DMS53 treated with DMSO at 0.1 percent for 48 hours (cell line): ENCODE measurements around the gene CCKAR.

Experiments
- DNase-seq: peaks from one replicate; lab custom pipeline; 2025; ENCODE audit not compliant: unreplicated experiment; lab: John Stamatoyannopoulos, UW

CCKAR gene

DNA sequence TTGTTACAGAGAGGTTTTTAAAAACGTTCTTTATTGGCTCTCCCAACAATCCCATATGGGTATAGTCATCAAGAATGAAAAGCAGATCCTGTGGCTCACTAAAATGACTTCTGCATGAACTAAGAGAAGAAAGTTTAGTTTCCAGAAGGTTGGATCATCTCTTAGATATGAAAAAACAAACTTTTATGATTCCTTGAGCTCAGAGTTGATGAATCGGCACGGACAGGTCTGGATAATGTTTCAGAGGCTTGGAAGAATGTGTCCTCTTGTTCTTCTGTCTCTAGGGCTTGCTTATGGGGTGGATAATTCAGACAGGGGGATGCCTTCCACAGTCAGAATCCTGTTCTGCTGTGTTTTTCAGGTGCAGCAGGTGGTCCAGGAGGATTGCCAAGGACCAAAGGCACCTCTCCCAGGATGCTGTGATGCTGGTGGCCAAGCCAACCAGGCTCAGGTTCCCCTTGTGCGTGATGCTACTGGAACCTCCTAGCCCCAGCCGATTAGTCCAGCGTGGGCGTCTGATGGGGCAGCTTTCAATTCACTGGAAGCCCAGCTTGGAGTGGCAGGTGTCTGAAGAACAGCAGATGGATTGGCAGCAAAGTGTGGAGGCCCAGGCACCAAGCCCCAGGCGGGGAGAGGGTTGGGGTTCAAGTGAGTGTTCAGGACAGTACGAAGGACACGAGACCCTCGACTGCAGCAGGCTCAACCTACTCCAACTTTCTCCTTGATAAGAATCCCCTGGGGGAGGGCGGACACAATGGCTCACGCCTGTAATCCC lies 30.3 kb downstream of the CCKAR start:
- DNase-seq = no peak

DNA sequence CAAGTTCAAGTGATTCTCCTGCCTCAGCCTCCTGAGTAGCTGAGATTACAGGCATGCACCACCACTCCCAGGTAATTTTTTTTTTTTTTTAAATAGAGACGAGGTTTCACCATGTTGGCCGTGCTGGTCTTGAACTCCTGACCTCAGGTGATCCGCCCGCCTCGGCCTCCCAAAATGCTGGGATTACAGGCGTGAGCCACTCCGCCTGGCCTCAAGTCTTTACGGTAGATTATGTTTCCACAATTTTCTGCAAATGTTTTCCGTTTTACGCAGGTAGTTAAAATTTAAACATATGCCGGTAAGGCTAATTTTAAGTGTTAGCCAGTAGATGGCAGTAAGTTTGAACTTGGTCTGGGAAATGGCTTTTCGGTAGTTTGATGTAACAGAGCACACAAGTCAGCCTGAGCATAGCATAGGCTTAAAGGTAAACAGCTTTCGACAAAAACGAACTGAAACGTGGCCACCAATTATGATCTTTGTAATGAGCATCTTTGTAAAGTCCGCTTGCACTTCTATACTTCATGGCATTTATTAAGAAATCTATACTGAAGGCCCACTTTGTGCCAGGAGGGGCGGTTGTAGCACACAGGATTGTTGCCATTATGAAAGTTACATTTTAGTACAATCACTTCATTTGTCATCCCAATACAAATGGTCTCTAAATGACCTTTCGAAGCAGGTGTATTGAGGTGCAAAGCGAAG lies 31.1 kb downstream of the CCKAR start:
- DNase-seq = peak; percentile 94

DNA sequence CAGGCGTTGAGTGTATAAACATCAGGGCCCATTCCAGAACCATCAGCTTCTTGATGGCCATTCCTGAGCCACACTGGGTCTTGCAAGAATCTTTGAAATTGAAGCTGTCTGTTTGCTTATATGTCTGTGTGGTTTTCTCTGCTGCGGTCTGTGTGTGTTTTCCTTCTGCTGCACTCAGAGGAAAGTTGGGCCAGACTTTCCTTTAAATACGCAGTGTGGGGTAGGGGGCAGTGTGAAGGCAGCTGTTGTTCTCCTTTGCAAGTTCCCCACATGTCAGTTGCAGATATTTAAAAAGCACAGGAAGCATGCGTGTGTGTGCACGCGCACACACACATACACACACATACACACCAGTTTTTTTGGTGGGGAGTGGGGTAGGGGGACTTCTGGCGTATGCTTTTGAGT lies 32.1 kb downstream of the CCKAR start:
- no peak for DNase-seq

DNA sequence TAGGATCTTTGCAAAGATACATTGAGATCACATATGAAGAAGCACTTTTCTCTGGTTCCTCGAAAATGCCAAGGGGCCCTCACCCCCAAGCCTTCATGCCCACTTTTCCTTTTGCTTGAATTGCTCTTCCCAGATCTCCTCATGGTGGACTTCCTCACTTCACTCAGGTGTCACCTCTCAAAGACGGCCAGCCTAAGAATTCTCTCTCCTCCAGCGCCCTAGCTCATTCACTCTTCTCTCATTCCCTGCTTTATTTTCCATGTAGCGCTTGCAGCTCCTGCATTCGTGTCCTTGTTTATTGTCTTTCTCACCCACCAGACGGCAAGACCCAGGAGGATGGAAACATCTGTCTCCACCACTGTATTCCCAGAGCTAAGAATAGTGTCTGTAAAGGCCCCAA lies 32.9 kb downstream of the CCKAR start:
- DNase-seq = no peak

DNA sequence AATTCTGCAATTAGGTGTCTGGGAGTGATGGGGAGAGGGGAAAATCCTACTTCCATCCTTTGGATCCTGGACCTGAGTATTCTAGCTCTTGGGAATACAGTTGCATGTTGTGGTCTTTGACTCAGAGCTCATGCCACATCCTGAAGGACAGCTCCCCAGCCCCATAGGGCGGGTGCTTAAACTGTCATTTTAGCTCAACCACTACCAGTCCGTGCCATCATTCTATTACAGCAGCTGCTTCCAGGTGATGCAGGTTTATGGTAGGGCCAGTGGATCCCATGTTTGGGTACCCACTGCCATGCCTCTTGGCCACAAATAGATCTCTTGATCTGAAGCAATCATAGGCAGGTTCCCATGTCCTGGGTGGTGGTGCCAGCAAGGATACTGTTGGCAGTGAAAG lies 34.7 kb downstream of the CCKAR start:
- DNase-seq = no peak

DNA sequence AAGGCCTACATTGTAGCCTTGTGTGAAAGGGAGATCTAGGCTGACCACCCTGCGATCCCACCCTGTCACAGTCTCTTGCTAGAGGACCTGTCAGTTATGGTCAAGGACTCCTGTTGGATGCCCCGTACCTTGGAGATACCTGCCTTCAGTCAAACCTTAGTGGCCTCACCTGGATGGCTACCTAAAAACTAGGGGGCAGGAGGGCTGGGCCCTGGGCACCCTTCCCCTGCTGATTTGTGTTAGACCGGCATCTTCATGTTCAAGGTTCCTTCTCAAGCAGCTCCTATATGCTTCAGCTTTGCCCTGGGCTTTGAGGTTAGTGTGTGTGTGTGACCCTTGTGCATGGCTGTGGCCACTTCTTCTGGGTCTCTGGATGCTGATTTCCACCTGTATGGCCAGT lies 35.3 kb downstream of the CCKAR start:
- DNase-seq = no peak

DNA sequence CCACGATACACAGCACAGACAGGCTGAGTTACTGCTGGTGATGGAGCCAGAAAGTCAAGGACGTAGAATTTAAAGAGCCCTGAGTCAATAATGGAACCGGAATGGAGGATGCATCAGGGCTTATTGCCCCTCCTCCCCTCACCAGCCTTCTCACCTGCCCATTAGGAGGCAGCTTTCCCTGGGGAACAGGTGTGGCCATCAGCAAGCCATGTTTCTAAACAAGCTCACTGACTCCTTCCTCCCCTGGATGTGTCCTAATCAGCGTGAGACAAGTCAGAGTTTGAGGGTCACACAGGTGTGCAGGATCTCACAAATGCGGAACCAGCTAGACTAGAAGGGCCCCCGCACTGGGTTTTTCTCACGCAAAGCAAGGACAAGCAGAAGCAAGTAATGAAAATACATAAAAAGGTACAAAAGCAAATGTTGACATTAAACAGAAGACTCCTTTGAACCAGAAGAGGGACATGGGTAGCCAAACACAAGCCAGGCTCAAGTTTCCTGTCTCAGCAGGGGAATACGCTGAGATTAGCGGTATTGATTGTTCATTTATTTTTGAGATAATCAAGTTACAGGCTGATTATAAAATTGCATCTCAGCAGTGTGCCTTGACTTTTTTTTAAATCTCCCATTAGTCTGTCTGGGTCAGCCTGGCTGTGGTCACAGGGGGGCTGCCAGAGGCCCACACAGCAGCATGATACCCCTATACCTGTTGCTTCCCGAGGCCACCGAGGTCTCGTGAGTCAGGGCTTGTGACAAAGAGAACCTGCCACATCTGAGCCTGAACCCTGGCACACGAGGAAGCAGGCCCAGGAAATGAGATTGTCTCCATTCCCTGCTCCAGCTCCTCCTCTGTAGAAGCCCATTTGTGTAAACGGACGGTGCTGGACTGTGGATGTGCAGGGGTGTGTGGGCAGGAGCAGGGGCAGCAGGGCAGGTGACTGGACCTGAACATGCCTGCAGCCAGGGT lies 37.4 kb downstream of the CCKAR start:
- peak; percentile 99 for DNase-seq

DNA sequence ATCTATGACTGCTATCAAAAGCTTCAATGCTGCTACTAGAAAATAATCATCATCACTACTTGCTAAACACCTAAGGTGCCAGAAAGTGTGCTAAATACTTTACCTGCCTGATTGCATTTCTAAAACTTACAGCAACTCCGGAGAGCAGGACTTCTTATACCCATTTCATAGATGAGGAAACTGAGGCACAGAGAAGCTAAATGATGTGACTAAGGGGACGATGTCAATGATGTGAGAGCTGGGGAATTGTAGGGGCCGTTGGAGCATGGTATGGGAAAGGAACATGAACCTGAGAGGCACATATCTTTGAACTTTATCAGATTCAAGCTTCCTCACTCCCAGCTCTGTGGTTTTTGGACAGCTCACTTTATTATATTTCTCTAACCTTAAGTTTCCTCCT lies 38.7 kb downstream of the CCKAR start:
- no peak for DNase-seq

DNA sequence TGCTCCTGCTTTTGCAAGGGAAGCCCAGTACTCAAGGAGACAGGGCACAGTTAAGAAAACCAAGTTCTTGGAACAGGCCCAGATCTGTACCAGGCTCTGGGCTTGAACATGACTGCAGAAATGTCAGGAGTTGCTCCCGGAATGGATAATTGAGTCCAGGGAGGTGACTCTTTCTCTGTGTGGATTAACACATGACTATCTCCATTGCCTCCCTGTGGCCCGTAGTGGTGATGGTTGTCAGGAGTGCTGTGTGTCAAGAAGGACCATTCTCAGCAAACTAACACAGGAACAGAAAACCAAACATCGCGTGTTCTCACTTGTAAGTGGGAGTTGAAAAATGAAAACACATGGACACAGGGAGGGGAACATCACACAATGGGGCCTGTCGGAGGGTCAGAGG lies 39.9 kb downstream of the CCKAR start:
- DNase-seq = no peak

DNA sequence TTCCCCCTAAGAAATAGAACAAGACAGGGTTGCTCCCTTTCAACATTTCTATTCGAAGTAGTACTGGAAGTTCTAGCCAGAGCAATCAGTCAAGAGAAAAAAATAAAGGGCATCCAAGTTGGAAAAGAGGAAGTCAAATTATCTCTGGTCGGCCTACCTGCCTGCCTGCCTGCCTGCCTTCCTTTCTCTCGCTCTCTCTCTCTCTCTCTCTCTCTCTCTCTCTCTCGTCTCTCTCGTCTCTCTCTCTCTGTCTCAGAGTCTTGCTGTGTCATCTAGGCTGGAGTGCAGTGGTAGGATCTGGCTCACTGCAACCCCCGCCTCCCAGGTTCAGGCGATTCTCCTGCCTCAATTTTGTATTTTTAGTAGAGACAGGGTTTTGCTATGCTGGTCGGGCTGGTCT lies 42.9 kb downstream of the CCKAR start:
- no peak for DNase-seq

DNA sequence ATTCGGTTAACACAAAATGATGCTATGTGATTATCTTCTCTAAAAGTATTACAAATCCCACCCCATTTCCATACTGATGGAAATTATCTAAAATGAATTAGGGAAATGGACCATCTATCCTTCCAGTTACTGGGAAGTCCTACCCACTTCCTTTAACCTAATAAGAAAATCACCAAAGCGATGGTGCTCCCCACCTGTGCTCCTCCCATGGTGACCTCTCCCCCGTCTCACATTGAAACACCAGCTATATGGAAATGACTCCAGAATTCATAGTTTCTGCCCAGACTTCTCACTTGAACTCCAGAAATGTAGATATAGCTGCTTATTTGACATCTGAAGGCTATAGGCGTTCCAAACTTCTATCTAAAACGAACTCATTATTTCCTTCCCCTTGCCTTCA lies 48.5 kb downstream of the CCKAR start:
- DNase-seq = no peak

DNA sequence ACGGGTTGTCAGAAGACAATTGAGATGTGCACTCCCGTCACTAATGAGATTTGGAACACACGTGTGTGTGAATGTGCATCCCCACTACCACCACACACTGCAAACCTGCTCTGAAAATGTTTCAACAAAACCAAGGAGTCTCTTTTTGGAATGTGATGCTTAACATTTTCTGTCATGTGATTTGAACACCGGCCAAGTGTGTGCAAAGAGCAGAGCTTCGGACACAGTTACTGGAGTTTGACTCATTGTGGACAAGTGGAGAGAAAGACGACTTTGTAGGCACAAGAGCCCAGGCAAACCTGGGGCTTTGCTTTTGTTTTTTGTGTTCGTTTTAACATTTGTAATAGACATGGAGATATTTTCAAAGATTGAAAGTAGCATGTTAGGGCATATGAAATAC lies 49.2 kb downstream of the CCKAR start:
- no peak for DNase-seq

DNA sequence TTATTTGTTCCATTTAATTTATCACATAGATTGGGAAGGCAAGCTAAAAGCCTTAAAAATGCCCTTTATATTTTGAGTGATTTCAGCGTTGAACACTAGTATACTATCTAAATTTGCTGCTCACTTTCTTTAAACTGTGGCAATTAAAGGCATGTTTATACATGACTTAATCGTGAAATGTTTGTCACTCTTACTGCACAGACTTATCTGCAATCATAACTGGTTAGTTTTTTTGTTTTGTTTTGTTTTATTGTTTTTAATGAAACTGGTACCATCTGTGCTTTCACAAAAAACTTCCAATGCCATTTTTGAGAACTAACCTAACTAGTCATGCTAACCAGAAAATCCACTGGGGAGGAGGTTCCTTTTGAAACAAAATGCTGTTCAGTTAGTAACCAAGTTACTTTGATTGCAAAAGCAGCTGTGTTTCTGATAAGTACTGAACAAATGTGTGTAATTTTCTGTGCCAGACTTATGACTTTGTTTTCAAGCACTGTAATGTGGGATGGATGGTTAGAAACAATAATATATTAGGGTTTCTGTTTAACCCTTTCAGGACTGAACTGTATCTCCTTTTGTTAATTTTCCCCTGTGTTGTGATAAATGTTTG lies 56.1 kb downstream of the CCKAR start:
- no peak for DNase-seq

DNA sequence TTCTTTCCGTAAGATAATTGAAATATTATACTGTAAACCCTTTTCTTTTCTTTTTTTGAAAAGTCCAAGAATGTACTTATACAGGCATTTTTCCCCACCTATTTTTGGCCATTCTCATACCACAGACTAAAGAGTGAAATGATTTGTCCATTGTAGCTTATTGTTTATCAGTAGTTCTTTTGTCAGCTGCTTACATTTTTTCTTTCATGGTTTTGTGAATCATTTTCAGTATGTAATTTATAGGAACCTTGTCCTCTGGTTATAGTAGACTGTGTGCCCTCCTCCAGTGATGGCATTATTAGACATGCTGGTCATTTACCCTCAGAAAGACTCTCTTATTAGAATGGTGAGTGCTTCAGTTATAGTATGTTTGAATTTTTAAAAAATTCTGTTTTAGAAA lies 56.7 kb downstream of the CCKAR start:
- DNase-seq = no peak

DNA sequence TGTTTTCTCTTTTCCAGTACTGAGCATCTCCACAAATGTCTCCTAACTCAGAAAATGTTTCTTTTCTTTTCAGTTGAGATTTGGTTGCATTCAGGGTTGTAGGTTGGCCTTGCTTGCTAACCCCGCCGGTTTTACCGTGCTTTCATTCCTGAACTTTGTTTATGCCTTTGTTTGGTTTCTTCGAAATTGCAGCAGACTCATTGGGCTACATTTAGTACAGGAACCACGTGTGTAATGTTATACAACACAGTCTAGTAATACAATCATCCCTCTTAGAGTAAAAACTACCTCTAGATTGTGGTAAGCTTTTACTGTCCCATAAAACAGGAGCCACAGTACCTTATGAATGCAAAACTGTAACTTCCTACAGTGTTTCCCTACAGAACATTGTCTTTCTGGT lies 57.9 kb downstream of the CCKAR start:
- DNase-seq = no peak

DNA sequence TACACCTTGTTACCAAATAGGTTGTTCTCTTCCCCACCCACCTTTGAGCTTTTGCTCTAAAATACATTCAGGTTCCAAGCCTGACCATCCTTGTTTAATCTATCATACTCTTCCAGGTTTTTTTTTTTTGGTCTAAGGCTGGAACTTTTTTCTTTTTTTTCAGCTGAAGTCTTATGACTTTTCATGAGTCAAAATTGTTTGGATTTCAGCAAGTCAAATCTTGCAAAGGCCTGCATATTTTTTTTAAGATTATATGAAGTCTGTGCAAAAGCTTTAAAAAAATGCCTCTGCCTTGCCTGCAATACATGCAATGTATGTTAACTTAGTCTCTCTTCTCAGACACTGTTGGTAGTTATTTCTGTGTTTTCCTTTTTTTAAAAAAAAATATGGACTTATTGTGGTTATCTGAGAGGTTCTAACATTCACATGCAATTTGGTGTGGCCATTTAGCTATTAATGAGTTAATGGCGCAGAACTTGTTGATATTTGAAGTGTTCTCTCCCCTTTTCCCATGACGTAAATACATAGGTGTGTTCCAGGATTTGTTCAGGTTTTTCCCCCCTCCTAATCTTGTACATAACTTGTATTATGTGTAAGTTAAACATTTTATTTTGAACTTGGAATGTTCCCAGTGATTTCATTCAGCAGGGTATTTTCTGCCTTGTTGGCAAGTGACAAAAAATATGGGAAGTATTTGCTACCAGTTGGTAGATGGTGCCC lies 58.7 kb downstream of the CCKAR start:
- no peak for DNase-seq
